GM12878 (cell line): ENCODE data around the gene MCOLN1. TPM values are rescaled to one million over a fixed set of nuclear protein-coding genes. Genes with fewer than 3 reads are reported as not detected.

Experiments
- CHD2 ChIP-seq: IDR thresholded peaks from 2 replicates; pipeline ENCODE4 v1.6.1; 2011; ENCODE audit warnings: low read depth, low read length, improper control_type of control experiment, borderline replicate concordance
- CREM ChIP-seq: IDR thresholded peaks from 2 replicates; pipeline ENCODE4 v1.6.1; 2014; ENCODE audit warnings: antibody characterized with exemption, low read depth
- FOXM1 ChIP-seq: IDR thresholded peaks from 2 replicates; pipeline ENCODE4 v1.6.1; 2012; ENCODE audit warnings: low read depth, mild to moderate bottlenecking, inconsistent platforms, low read length, moderate library complexity
- HCFC1 ChIP-seq: fragments of 150-350 bp; IDR thresholded peaks from 2 replicates; pipeline ENCODE4 v1.6.1; 2014; ENCODE audit warnings: low read length
- IRF3 ChIP-seq: fragments of 450-650 bp; IDR thresholded peaks from 2 replicates; pipeline ENCODE4 v1.6.1; 2014; ENCODE audit warnings: mild to moderate bottlenecking
- IRF4 ChIP-seq: IDR thresholded peaks from 2 replicates; pipeline ENCODE4 v1.6.1; 2011; ENCODE audit warnings: low read depth, low read length
- KLF5 ChIP-seq: fragments of 450-650 bp; IDR thresholded peaks from 2 replicates; pipeline ENCODE4 v1.6.1; 2014; ENCODE audit warnings: mild to moderate bottlenecking; ENCODE audit not compliant: partially characterized antibody
- NFXL1 ChIP-seq: fragments of 450-650 bp; IDR thresholded peaks from 2 replicates; pipeline ENCODE4 v1.6.1; 2017; ENCODE audit warnings: antibody characterized with exemption, mild to moderate bottlenecking, borderline replicate concordance
- NFYA ChIP-seq: IDR thresholded peaks from 2 replicates; pipeline ENCODE4 v1.6.1; 2011; ENCODE audit warnings: low read depth, mild to moderate bottlenecking, low read length, improper control_type of control experiment, borderline replicate concordance
- NR2C2 ChIP-seq: IDR thresholded peaks from 2 replicates; pipeline ENCODE4 v1.6.1; 2011; ENCODE audit warnings: borderline replicate concordance, low read depth; ENCODE audit not compliant: control insufficient read depth, insufficient read length
- PAX8 ChIP-seq: fragments of 450-650 bp; IDR thresholded peaks from 2 replicates; pipeline ENCODE4 v1.6.1; 2017; ENCODE audit warnings: mild to moderate bottlenecking, moderate library complexity
- PML ChIP-seq: IDR thresholded peaks from 2 replicates; pipeline ENCODE4 v1.6.1; 2012; ENCODE audit warnings: low read length, inconsistent platforms
- POLR2AphosphoS5 ChIP-seq: IDR thresholded peaks from 2 replicates; pipeline ENCODE4 v1.6.1; 2011; ENCODE audit warnings: mild to moderate bottlenecking, low read length, inconsistent platforms
- RAD51 ChIP-seq: fragments of 450-650 bp; IDR thresholded peaks from 2 replicates; pipeline ENCODE4 v1.6.1; 2016; ENCODE audit warnings: moderate library complexity, mild to moderate bottlenecking, inconsistent platforms
- RELA ChIP-seq: fragments of 450-650 bp; IDR thresholded peaks from 2 replicates; pipeline ENCODE4 v1.8.0; 2014; ENCODE audit warnings: borderline replicate concordance; ENCODE audit not compliant: partially characterized antibody
- SIX5 ChIP-seq: IDR thresholded peaks from 2 replicates; pipeline ENCODE4 v1.6.1; 2011; ENCODE audit warnings: mild to moderate bottlenecking, low read depth, low read length, moderate library complexity; ENCODE audit not compliant: severe bottlenecking
- STAT1 ChIP-seq: fragments of 450-650 bp; conservative IDR thresholded peaks from 2 replicates; pipeline ENCODE4 v1.6.1; 2014; ENCODE audit warnings: antibody characterized with exemption, mild to moderate bottlenecking
- STAT3 ChIP-seq: IDR thresholded peaks from 2 replicates; pipeline ENCODE4 v1.6.1; 2011; ENCODE audit warnings: low read depth, low read length, improper control_type of control experiment
- TCF7 ChIP-seq: IDR thresholded peaks from 2 replicates; pipeline ENCODE4 v1.6.1; 2014; ENCODE audit warnings: antibody characterized with exemption, borderline replicate concordance
- ZBTB11 ChIP-seq: fragments of 450-650 bp; formaldehyde crosslinking; IDR thresholded peaks from 2 replicates; pipeline ENCODE4 v1.5.0; 2022; ENCODE audit warnings: mild to moderate bottlenecking, missing genetic modification characterization
- ZNF24 ChIP-seq: fragments of 450-650 bp; IDR thresholded peaks from 2 replicates; pipeline ENCODE4 v1.6.1; 2017; ENCODE audit warnings: antibody characterized with exemption, mild to moderate bottlenecking
- ZSCAN29 ChIP-seq: fragments of 450-650 bp; IDR thresholded peaks from 2 replicates; pipeline ENCODE4 v1.6.1; 2017; ENCODE audit warnings: mild to moderate bottlenecking, moderate library complexity
- polyA plus RNA-seq, 11 experiments: library from polyadenylated mRNA; depleted of rRNA in 4 of 11; unstranded in 6 of 11; stranded (reverse) in 5 of 11; fragments of >200 nt; fragmentation: Nextera tagmentation in 4 of 11; fragmentation: Illumina TruSeq in 1 of 11; extraction: Ambion mirVana in 4 of 11; extraction: Trizol in 1 of 11; gene quantifications; 1 replicate in 1 of 11; 2 replicates in 10 of 11; pipeline versions ENCODE4 v1.2.1 to v1.2.3, GENCODE V29; 2011 to 2016; ENCODE audit warnings: inconsistent platforms in 2 of 11, missing spikeins in 2 of 11, low read depth in 1 of 11
- total RNA-seq, 4 experiments: library from RNA; depleted of rRNA in 3 of 4; stranded (reverse); fragments of >200 nt in 3 of 4; fragmentation: Illumina TruSeq in 1 of 4; extraction: Trizol in 1 of 4; gene quantifications; 2 replicates each; pipeline versions ENCODE4 v1.2.1 to v1.2.3, GENCODE V29; 2013 to 2021
- TF ChIP-seq, protein P1 (sequence below): fragments of 150-350 bp; IDR thresholded peaks from 2 replicates; pipeline ENCODE4 v1.6.1; 2014; ENCODE audit warnings: mild to moderate bottlenecking, low read depth, low read length
- TF ChIP-seq, protein P2 (sequence below): IDR thresholded peaks from 2 replicates; pipeline ENCODE4 v1.6.1; 2011; ENCODE audit warnings: borderline replicate concordance, low read depth, mild to moderate bottlenecking, moderate library complexity, mixed read lengths, low read length; ENCODE audit not compliant: insufficient read depth; ENCODE audit errors: extremely low read length

Gene MCOLN1
- total and polyA plus RNA-seq, 10 of the 15 experiments (the other 5 are each of a cell fraction or from before 2014, with no cell fraction given), result 0.42 to 15.6 (median 4.9) TPM

DNA sequence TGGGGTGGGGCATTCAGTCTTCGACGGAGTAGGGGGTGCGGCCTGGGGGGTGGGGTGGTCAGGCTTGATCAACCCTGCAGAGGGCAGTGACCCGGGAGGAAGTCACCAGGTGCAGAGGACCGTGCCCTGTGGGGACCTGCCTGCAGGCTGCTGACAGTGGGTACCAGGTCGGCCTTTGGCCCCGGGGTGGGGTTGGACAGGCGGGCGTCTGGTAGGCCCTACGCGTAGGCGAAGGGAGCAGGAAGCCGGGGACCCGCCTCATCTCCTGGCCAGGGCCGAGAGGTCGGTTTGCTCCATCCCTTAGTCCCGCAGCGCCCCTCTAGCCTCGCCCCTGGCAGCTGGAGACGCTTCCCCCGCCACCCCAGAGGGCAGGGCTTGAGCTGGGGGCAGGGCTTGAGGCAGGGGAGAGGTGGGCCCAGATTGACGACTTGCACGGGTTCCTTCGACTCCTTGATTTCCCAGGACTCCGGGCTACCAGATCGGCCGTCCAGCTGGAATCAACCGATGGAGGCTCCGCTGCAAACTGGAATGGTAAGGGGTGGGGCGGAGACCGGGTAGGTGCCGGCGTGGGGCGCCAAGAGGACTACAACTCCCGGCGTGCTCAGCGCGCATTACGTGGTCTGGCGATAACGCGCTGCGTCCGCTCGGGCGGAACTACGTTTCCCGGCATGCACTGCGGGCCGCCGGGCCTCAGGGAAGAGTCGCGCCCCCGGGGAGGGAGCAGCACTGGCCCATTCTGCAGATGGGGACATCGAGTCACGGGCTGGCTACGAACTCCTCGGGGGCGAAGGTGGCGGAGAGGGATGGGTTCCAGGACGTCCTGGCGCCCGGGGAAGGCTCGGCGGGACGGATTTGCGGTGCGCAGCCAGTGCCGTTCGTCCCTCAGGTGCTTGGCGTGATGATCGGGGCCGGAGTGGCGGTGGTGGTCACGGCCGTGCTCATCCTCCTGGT lies 12.9 kb downstream of the MCOLN1 start, which contains the start of gene PNPLA6 (continued):
- TF ChIP-seq, protein P1, sequence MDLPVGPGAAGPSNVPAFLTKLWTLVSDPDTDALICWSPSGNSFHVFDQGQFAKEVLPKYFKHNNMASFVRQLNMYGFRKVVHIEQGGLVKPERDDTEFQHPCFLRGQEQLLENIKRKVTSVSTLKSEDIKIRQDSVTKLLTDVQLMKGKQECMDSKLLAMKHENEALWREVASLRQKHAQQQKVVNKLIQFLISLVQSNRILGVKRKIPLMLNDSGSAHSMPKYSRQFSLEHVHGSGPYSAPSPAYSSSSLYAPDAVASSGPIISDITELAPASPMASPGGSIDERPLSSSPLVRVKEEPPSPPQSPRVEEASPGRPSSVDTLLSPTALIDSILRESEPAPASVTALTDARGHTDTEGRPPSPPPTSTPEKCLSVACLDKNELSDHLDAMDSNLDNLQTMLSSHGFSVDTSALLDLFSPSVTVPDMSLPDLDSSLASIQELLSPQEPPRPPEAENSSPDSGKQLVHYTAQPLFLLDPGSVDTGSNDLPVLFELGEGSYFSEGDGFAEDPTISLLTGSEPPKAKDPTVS, result no peak
- TF ChIP-seq TCF7 (no peak), IRF3 (peak; percentile 45; the same call in 1 of the 2 replicates), SIX5 (peak; percentile 97), STAT1 (peak; percentile 93; the same call in 1 of the 2 replicates), ZNF24 (peak; percentile 44; the same call in 1 of the 2 replicates), CREM (peak; percentile 98), STAT3 (no peak), RAD51 (no peak), NR2C2 (no peak), ZSCAN29 (no peak), ZBTB11 (CRISPR knock-in tag) (no peak), PAX8 (no peak), CHD2 (peak; percentile 85), KLF5 (peak; percentile 98), PML (no peak), HCFC1 (peak; percentile 98), POLR2AphosphoS5 (no peak), NFYA (no peak), NFXL1 (0 out of 2 replicates have a peak, but pooled peaks have one; percentile 58), RELA (peak; percentile 66), IRF4 (no peak), FOXM1 (no peak)
- TF ChIP-seq, protein P2, sequence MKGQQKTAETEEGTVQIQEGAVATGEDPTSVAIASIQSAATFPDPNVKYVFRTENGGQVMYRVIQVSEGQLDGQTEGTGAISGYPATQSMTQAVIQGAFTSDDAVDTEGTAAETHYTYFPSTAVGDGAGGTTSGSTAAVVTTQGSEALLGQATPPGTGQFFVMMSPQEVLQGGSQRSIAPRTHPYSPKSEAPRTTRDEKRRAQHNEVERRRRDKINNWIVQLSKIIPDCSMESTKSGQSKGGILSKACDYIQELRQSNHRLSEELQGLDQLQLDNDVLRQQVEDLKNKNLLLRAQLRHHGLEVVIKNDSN, result no peak
